Stimulated activated CD8-positive, alpha-beta memory T cell treated with anti-CD3 and anti-CD28 coated beads, Interleukin-15, amount 100 ng/mL, for 48 hours (primary cell): ENCODE results near the gene FOXK1.

Experiments
- DNase-seq, 2 donors: peaks; one replicate each; pipeline ENCODE4 v3.0.0-alpha.2; 2020; ENCODE audit warnings: low read depth in 2 of 2

Gene FOXK1

GRCh38 chr7:4699841-4700240 lies 17.7 kb downstream of the FOXK1 start:
- no peak for DNase-seq

DNA sequence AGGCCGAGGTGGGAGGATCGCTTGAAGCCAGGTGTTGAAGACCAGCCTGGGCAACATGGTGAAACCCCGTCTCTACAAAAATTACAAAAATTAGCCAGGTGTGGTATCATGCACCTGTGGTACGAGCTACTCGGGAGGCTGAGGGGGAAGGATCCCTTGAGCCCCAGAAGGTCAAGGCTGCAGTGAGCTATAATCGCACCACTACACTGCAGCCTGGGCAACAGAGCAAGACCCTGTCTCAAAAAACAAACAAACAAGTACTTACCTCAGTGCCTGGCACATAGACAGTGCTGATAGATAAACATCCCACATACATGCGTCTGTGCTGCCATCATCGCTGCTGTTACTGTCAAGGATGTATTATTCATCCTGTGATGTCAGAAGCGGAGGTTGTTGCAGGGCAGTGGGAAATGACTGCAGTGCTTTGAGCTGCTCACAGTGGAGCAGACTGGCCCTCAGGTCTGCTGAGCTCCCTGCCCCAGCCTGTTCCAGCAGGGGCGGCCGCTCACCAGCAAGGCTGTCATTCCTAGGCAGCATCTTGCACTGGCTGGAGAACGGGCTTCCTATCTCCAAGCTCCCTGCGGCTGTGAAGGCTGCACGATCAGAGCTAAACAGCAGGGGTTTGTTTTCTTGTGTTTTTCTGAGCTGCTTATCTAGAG lies 18.6 kb downstream of the FOXK1 start:
- DNase-seq, result no peak

DNA sequence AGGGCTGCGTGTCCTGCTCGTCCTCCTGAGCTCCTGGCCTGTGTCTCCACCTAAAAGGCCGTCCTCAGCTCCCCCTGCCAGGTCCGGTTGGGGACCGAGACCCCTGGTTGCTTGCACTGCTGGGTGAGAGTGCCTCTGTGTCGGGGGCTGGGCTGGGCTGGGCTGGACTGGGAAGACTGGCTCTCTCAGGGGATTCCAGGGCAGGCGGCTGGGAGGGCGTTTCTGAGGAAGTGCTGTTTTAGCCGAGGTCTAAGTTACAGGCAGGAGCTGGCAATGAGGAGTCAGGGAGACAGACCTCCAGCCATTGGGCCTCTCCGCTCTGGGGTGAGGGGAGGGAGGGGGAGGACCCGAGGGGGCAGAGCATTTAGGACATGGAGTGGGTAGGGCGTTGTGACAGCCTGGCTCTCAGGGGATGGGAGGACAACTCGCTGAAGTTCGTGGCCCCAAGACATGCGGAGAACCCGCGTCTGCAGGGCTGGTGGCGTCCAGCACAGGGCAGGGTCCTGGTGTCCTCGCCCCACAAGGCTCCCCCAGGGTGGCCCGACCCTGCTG lies 20.9 kb downstream of the FOXK1 start:
- DNase-seq, result no peak

DNA sequence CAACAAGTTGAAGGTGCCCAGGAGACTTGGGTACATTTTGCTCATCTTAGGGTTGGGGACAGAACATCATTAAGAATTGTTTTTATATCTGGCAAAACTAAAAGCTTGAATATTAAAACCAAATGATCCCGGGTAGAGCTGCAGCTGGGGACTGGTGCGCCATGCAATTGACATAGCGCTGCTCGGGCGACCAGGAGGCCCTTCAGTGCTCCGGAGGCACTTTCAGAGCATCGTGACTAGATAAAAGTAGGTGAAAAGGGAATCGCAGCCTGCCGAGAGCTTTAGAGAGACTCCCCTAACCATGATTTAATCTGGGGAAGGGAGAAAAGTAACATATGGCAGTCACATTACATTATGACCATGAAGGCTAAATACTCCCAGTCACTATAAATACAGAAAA lies 21.4 kb downstream of the FOXK1 start:
- DNase-seq, result no peak

DNA sequence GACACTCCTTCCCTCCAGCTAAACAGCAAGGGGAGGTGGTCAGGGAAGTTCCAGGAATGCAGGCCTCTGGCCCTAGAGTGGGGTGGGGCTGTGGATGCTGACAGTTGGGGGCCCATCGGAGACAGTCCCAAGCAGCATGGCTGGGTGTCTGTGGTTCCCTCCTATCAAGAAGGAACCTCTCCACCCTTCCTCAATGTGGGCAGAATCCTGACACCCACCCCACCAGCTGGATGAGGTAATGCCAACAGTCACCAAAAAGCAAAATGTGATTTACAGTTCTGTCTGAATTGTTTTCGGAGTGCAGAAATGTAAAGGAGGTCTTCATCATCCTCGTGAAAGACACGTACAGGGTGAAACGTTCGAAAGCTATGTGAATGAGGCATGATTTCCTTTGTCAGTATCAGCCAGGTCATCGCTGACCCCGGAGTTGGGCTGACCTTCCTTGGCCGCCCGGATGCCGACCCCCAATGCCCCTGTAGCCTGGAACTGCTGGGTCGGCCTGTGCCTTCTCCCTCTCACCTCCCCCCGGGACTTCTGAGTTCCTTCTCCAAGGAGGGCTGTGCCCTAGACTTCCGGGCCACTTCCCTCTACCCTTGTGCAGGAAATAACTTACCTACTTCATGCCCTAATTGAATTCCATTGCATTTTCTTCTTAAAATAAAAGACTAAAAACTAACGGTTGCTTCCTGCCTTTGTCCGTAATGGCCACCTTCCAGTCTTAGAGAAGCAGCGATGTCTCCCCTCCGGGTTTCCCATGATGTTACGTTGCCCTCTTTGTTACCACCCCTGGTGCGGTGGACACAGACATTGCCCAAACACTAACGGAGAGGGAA lies 24.5 kb downstream of the FOXK1 start:
- DNase-seq, result no peak

DNA sequence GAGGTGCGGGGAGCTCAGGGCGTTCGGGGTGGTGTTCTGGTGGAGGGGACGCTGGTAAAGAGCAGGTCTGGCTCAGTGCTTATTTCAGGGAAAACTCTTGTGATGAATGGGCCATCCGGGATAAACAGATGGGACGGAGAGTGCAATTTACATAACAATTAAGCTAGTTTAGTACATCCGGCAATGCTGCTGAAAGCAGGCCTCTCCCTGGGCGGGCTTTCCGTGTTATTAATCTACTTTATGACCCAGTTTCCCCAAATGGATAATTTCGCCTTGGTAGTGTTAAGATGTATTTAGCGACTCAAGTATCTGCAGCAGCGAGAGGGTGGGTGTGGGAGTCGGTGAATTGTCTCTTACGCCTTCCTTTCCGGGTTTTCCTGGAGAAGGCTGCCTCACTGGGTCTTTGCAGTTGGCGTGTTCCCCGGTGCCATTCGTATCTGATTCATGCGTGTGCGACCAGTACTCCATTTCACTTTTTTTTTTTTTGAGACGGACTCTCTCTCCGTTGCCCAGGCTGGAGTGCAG lies 25.2 kb downstream of the FOXK1 start:
- no peak for DNase-seq

DNA sequence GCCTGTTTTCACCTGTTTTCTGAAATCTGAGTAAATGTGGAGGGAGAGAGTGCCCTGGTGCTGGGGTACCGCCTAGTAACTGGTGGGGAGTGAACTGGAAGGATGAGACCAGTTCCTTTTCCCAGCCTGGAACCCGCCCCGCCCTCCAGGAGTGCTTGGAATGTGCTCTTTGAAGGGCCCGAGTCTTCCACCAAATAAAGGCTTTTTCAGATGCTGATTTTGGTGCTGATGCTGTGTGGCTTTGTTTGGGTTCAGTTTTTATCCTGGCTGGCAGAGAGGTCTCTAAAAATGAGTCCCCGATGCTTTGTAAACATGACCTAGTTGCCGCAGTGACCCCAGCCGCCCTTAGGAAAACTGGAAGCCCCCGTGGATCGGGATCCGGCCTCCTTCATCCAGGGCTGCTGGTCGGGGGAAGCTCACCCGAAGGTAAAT lies 25.9 kb downstream of the FOXK1 start:
- no peak for DNase-seq

GRCh38 chr7:4709187-4709586 lies 27.1 kb downstream of the FOXK1 start:
- no peak for DNase-seq

GRCh38 chr7:4711093-4711492 lies 29.0 kb downstream of the FOXK1 start:
- no peak for DNase-seq

DNA sequence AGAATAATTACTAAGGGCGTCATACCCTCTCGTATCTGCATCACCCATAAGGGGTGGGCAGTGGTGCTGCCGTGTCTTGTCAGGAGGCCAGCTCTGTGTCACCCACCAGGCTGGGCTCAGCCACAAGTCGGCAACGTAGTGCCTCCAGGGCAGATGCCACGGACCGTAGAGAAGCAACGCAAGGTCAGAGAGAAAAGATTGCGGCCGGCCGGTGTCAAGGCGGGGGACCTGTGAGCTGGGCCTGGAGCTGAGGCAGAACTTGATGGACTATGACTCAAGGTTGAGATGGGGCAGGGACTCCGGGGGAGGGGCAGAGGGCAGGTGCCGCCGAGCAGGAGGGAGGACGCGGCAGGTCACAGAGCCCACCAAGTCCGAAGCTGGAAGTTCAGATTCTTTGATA lies 29.5 kb downstream of the FOXK1 start:
- DNase-seq, result no peak

GRCh38 chr7:4712281-4713182 lies 30.4 kb downstream of the FOXK1 start:
- no peak for DNase-seq

GRCh38 chr7:4713183-4713784 lies 31.2 kb downstream of the FOXK1 start:
- DNase-seq, result no peak

DNA sequence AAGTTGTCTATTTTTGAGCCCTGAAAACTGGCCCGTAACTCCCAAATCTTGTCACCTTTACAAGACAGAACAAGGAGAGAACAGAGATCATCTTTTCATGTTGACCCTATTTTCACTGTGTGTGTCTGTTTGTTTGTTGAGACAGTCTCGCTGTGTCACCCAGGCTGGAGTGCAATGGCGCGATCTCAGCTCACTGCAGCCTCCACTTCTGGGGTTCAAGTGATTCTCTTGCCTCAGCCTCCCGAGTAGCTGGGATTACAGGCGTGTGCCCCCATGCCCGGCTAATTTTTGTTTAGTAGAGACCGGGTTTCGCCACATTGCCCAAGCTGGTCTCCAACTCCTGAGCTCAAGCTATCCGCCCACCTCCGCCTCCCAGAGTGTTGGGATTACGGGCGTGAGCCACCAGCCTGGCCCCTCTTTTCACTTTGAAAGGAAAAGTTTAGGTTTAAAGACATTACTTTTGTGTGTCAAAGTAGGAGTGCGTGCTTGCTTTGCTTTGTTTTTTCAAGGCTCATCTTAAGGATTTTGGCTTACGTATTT lies 32.1 kb downstream of the FOXK1 start:
- no peak for DNase-seq

- DNase-seq, result no peak
Observed at GRCh38 chr7:4714767-4715409, 32.8 kb downstream of the FOXK1 start.

DNA sequence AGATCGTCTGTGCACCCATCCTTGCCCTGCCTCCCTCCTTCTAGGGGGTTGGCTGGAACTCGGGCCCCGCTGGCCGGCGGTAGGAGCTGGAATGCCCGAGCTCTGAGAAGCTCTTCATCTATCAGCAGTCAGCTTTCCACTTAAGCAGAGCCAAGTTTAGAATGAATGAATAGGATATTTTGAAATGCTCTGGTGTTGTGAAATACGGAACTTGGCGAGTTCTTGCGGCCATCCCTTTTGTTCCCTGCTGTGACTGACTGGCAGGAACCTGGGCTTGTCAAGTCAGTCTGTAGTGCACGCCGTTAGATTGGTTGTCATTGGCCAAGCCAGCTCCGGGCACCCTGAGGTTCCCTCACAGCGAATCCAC lies 33.3 kb downstream of the FOXK1 start:
- no peak for DNase-seq

- DNase-seq, result no peak
Observed at GRCh38 chr7:4716946-4717795, 35.1 kb downstream of the FOXK1 start.

- DNase-seq, result no peak
Observed at GRCh38 chr7:4718075-4718474, 36.0 kb downstream of the FOXK1 start.

- DNase-seq, result no peak
Observed at GRCh38 chr7:4720225-4720624, 38.1 kb downstream of the FOXK1 start.

- DNase-seq, result no peak
Observed at GRCh38 chr7:4722308-4722707, 40.2 kb downstream of the FOXK1 start.
